ENCODE measurements around the gene CACNA1C.

The CACNA1C gene

GRCh38 chr12:2208837-2209635 is 156.2 kb downstream of the CACNA1C start:
- no peak for FAIRE-seq

GRCh38 chr12:2211119-2211518 is 158.3 kb downstream of the CACNA1C start:
- FAIRE-seq: no peak

DNA sequence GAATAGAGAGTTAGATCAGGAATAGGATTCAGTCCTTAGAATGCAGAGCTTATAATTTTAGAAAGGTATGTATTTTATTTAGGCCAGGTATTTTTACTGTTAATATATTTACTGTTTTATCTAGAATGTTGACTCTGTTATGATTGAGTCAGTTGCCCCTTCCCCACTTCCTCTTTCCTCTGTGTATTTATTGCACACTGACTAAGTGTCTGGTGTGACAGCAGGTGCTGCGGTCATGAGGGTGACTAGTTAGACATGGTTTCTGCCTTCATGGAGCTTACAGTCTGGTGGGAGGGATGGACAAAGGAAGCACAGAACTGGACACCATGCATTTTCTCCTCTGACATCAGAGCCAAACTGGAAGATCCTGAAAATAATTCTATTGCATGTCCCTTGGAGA is 159.8 kb downstream of the CACNA1C start:
- FAIRE-seq: no peak

DNA sequence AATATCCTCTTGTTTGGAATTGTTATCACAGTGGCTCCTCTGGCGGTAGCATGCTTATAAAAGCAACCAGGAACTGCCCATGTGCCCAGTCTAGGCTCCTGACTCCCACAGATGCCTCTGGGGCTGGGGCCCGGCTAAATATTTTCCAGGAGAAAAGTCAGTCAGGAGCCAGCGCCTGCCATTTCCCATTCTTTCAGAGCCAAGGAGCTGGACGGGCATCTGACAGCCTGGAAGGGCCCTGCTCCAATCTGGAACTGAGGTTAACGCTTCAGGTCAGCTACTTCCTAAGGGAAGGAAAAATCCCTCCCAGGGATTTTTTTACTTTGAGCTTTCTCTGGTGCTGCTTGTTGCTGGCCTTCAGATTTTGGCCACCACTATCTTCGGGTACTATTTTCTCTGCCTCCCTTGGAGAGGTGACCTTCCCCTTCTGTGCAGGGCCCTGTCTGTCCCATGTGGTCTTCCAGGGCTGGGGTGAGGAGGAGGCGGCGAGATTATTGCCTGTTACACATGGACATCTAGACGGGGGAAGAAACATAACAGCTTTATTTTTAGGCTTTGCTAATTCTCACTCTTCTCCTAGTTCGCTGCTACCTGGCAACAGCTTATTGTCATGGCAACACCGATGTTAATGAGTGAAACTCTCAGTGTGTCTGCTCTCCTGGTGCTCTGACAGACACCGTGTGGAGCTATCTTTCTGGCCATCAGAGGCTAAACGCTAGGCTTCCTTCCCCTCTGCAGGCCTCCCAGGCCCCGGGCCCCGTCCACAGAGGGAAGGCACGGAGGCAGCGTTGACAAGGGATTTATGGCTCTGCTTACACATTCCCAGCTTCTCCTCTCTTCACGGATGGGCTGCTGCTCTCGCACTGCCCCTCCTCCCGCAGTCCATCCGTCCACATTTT is 160.4 kb downstream of the CACNA1C start:
- no peak for FAIRE-seq

- FAIRE-seq: no peak
Measured at GRCh38 chr12:2214411-2214810, 161.6 kb downstream of the CACNA1C start.

DNA sequence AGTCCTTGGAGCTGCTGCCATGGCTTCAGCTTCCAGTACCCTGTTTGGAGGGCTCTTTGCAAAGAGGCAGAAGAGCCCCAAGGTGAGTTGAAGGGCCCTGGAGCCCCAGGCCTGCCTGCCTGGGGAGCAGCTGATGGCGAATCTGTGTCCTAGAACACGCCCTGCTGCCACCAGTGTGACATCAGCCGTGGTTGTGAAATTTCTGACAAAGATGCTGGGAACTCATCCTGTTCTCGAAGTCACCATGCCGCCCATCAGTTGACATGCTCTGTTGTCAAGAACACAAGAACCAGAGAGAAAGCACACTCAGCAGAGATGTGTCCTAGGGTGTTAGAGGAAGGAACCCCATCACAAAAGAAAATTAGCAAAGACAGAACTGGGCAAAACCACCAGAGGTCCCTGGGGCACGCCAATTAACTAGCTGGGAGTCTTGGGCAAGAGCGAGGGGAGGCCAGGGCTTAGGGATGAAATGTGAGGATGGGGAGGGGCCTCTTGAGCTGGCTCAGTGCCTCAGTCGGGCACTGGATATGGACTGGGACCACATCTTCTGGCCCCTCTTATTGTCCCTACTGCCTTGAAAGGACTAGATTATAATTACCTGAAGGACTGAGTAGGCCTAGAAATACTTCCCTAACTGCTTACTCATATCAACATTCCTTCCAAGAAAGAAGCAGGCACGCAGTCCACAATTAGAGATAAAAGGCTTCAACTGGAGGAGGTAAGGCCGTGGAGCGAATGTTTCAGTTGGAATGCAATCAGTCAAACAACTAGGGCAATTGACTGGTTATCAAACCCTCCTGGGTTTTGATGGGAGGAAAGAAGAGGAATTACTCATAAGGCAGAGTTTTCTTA is 163.1 kb downstream of the CACNA1C start:
- no peak for FAIRE-seq

- FAIRE-seq: no peak
Measured at GRCh38 chr12:2218706-2219105, 165.9 kb downstream of the CACNA1C start.

DNA sequence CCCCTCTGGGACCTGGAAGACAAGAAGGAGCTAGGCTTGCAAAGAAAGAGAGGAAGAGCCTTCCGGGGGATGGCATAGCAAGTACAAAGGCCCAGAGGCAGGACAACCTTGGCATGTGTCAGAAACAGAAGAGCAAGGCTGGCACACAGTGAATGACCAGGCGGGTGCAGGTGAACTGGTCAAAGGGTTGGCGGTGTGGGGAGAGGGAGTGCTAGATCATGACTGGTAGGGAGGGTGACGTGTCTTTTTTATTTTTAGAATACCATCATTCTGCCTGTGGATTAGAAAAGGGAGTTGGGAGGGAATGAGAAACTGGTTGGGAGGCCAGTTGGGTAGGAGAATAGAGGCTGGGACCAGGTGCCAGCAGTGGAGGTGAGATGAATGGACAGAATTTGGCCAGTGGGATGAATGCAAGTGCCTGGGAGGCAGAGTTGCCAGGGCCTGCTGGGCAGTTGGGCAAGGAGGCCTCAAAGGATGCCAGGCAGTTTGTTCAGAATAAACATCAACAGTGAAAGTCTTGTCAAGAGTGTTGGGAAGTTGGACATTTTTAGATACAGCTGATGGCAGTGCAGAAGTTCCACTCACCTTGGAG is 168.3 kb downstream of the CACNA1C start:
- FAIRE-seq: no peak

DNA sequence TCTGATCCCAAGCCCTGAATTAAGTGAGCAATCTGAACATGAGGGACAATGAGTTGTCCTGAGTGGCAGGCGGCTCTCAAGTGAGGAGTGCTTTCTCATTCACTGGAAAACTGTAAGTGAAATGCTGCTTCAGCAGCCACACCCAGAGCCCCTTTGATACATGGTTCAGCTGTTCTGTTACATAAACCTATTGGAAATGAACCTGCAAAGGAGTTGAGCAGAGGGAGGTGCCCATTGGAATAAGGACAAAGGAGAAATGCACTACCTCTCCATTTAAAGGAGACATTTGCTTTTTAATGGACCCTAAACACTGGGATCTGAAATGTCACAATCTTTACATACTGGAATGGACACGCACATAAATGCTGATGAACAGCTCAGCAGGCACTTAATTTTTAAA is 169.9 kb downstream of the CACNA1C start:
- no peak for FAIRE-seq

- FAIRE-seq: no peak
Measured at GRCh38 chr12:2224961-2225360, 172.2 kb downstream of the CACNA1C start.

- FAIRE-seq: no peak
Measured at GRCh38 chr12:2225696-2226095, 172.9 kb downstream of the CACNA1C start.

- FAIRE-seq: no peak
Measured at GRCh38 chr12:2226641-2227040, 173.9 kb downstream of the CACNA1C start.

DNA sequence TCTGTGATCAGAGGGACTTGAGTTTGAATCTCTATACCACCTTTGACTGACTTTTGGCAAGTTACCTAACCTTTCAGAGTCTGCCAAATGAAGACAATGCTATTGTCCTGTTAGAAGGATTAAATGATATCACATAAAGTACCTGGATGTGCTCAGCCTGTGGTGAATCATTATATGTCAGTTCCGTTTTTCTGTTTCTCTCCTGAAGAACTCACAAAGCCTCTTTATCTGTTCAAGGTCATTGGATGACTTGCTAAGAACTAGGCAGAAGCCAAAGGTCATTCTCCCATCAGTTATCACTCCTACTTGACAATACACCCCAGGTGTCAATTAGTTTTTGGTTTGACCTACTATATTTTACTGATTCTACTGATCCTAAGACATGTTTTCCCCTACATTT is 174.6 kb downstream of the CACNA1C start:
- no peak for FAIRE-seq

DNA sequence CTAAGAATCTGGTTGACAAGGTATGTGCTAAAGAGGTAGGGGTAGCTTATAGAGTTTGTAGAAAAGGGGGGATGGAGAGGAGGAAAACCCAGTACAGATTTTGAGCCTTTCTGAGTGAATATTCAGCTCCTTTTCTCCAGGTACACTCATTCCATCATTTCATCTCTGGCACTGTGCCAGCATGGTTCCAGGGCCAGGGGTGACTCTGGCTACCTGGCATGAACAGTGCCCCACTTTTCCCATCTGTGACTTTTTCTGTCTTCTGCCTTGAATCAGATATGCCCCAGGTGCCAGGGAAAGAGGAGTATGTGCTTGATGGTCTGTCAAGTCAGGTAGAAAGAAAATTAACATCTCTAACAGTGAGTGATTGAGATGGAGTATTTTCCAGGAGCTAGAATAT is 175.7 kb downstream of the CACNA1C start:
- FAIRE-seq: no peak

DNA sequence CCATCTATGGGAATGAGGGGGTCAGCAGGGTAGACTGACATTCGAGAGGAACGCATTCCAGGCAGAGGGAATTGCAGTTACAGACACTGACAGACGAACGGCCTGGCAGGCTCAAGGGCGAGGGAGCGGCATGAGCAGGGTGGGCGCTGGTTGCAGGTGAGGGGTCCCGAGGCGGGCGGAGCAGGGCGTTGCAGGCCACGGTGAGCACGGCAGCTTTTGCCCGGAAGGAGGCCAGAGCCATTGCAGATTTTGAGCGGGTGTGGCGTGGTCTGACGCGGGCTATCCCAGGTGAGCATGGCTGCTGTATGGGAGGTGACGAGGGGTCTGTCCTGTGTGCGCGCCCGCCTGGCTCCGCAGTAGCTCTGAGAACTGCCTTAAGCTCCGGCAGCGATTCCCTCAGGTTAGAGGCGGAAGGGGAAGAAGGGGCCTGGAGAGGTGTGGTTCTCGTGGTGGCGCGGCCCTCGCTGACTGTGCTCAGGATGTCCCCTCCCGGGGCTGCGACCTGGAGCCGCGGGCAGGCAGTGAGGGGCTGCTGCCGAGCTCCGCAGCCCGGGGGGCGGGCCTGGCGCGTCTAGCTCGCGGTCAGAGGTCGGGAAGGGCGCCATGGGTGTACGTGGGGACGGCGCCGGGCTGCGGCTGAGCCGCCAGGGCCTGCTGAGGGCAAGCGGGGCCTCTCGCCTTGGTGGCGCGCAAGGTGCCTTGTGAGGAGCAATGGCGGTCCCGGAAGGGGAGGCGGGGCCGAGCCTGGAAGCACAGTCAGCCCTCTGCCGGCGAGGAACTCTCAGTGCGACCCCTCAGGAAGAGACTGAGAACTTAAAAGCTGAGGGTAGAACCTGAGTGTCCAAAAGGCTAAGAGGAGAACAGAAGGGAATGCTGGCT is 177.1 kb downstream of the CACNA1C start:
- FAIRE-seq: no peak

GRCh38 chr12:2231011-2231595 is 178.3 kb downstream of the CACNA1C start:
- peak; percentile 79 for FAIRE-seq

- peak; percentile 45 for FAIRE-seq
Measured at GRCh38 chr12:2231956-2232355, 179.2 kb downstream of the CACNA1C start.

DNA sequence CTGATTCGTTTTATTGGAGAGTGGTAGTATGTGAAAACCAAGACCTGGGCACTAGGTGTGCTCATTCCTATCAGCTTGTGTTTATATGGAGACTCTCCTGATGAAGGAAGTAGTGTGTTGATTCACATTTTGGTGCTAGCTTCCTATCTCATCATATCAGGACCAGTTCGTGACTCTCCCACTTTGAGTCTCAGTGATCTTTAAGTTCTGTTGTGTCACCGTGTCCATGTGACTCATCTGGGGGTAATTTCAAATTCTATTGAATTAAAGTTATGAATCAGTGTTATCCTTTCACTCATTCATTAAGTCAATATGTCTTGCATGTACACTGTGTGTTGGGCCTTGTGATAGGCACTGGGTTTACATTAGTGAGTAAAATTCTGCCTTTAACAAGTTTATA is 180.2 kb downstream of the CACNA1C start:
- no peak for FAIRE-seq

DNA sequence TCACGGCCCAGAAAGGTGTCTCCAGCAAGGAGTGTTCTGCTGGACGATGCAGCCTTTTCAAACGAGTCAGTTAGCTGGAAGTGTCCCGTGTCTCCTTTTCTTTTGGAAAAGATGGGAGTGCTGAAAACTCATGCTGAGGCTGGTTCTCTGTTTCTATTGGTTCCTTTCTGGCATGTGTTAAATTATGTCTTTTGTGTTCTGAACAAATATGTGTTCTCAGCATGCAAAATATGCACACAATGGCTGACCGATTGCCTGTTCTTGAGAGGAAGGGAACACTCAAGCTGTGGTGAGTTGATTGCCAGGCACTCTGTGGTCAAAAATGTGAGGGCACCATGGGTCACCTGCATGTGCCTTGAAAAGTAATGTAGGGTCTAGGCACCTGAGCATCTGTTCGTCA is 181.3 kb downstream of the CACNA1C start:
- FAIRE-seq: no peak

DNA sequence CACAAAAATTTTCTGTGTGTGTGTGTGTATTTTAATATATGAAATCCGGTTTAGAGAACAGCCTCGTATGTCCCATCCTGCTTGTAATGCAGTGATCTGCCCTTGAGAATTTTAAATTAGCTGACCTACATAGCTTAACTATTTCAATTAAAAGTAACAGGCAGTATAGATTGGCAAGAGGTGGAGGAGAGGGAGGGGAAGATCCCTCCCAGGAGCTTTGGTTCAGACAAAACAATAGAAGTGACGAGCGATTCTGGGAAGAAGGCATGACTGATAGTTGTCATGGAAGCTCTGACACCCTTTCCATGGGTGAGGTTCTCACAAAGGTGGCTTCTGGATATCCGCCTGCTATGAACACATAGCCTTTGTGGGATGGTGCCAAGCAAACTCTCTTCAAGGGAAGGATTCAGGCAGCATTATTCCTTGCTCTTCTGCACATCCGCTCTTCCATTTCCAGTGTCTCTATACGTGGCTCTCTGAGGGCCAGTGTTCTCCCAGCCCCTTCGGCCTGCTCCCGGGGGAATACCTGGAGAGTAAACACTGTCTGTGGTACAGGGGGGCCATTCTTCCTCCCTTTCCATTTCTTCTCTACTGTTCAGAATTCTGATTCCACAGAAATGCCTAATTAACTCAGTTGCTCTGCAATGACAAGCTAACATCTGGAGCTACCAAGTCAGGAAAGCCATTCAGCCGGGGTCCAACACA is 182.0 kb downstream of the CACNA1C start:
- FAIRE-seq: no peak
